GM18526 (cell line): ENCODE measurements around the gene ITGAX.

ENCODE experiments used
- POLR2A ChIP-seq: IDR thresholded peaks from 3 replicates; pipeline ENCODE4 v1.6.1; 2011; ENCODE audit not compliant: insufficient read length; ENCODE audit errors: extremely low read depth

The ITGAX gene

DNA sequence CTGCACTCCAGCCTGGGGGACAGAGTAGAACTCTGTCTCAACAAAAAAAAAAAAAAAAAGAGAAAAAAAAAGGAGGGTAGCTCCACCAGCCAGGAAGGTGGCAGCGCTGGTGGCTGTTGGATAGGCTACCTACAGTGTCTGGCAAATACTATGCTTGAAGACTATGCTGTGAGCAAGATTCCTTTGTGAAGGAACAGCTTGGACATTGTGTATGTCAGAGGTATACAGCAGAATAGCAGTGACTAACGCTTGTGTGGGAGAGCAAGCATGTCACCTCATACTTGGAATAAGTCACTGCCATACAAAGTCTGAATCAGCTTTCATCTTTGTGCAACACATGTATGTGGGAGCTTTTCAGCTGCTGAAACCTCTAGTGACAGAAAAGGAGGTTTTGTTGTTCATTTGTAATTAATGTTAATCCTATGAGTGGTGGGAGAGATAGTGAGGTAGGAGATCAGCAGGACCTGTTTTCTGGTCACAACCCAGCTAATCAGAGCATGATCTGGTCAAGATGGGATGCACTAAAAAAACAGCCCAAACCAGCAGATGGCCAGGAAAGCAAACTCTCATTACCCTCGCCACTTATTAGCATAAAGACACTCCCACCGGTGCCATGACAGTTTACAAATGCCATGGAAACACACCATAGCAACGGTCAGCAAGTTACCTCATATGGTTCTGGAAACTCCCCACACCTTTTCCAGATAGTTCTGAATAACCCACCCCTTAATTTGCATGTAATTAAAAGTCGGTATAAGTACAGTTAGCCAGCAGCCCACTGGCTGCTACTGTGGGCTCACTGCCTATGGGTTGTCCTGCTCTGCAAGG, 31.4 kb downstream of the ITGAX start:
- TF ChIP-seq POLR2A = no peak

DNA sequence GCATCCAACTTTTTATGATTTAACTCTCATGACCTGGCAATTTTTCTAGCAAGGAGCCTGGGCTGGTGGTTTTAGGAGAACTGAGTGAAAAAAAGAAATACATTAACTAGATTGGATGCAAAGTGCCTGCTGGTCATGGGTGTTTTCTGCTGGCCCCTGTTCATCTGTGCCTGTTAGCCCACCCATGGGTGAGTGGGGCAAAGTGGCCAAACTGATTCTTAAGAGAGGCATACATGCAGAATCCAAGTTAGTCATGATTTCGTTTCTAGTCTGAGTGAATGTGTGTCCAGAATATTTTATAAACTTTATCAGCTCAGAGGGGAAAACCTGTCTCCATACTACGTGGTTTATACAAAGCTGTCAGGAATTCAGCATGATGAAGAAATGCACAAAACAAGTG, 33.6 kb downstream of the ITGAX start:
- TF ChIP-seq POLR2A = no peak

DNA sequence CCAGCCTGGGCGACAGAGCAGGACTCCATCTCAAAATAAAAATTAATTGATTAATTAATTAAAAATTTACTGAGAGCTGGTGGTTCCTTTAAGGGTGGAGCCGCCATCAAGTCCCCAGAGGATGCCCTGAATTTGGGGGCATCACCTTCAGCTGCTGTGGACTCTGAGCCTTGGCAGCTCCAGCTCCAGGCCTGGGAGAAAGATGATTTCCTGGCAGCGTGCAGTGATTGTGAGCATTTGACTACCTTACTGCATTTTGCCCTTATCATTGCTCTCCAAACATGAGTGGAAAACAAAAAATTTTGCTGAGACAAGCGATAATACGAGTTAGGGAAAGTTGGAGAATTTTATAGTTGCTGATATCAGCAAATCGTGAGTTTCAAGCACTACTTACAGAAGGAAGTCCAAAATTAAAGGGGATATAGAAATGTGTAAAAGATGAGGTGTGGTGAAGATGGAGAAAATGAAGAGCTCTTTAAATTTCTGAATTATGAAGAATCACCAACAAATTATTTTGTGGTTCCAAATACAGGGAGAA, 35.6 kb downstream of the ITGAX start:
- TF ChIP-seq POLR2A = no peak

GRCh38 chr16:31393056-31393455, 38.1 kb downstream of the ITGAX start, which contains the start of gene ITGAD:
Gene ITGAD, plus strand, starts transcription at chr16:31393335. Its CDS starts 26 bp downstream, at chr16:31393361.
- no peak for TF ChIP-seq POLR2A

- no peak for TF ChIP-seq POLR2A
These were observed 40.7 kb downstream of the ITGAX start for GRCh38 chr16:31395647-31396046.

- TF ChIP-seq POLR2A = no peak
These were observed 42.2 kb downstream of the ITGAX start for GRCh38 chr16:31397096-31397660.

DNA sequence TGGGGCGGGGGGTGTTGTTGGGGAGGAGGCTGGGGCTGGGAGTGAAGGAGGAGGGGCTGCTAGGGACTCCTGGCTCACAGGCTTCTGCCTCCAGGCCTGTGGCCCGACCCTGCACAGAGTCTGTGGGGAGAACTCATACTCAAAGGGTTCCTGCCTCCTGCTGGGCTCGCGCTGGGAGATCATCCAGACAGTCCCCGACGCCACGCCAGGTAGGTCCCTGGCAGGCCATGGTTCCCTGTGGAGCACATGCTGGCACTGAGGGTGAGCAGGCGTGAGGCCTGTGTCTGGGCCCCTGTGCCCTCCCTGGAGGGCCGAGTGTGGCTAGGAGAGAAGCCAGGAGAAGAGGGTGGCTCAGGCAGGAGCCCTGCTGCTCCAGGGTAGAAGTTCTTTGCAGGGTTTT, 42.7 kb downstream of the ITGAX start:
- no peak for TF ChIP-seq POLR2A

DNA sequence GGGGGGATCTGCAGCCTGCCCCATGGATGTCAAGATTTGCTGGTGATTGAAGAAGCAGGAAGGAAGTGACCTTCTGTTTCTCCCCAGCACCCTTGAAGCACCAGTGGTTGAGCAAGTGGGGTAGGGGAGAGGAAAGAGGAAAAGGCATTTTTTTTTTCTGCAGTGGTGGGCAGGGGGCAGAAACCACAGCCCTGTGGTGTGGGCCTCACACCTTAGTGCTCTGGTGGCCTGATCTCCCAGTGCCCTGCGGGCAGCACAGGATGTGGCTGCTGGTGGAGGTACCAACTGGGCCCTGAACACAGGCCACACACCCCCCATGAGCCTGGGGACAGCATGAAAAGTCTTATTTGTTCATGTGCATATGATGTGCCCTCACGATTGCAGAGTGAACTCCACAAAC, 45.2 kb downstream of the ITGAX start:
- no peak for TF ChIP-seq POLR2A

- TF ChIP-seq POLR2A = no peak
These were observed 46.5 kb downstream of the ITGAX start for GRCh38 chr16:31401436-31401835.

DNA sequence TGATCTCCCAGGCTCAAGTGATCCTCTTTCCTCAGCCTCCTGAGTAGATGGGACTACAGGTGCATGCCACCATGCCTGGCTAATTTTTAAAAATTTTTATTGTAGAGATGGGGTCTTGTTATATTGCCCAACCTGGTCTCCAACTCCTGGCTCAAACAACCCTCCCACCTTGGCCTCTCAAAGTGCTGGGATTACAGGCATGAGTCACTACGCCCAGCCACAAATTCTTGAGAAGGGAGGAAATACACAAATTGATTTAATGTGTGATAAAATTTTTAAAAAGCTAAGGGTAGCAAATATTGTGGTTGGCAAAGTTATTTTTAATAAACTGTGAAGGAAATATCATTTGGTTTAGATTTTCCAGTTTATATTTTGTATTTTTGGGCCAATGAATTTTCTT, 47.7 kb downstream of the ITGAX start:
- no peak for TF ChIP-seq POLR2A

- TF ChIP-seq POLR2A = no peak
These were observed 48.8 kb downstream of the ITGAX start for GRCh38 chr16:31403590-31404352.

DNA sequence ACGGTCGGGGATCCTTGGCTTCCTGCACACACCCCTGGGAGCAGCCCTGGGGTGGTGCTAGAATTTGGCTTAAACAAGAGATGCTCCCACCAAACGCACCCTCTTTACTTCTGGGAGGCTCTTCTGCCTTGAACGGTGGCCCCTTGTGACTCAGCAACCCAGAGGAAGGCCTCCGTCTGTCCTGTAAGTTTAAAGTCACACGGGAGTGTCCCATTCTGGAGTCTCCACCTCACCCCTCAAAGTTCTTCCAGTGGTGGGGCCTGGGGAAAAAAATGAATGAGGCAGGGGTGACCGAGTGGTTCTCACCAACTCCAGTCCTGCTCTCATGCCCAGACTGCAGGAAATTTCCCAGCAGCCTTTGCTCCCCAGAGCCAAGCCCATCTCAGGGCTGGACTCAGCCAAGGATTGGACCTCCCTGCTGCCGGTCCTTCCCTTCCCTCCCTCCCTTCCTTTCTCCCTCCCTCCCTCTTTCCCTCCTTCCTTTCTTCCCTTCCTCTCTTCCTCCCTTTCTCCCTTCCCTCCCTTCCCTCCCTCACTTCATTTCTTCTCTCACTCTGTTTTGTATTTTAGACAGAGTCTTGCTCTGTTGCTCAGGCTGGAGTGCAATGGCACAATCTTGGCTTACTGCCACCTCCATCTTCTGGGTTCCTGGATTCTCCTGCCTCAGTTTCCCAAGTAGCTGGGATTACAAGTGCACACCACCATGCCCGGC, 49.5 kb downstream of the ITGAX start:
- no peak for TF ChIP-seq POLR2A

DNA sequence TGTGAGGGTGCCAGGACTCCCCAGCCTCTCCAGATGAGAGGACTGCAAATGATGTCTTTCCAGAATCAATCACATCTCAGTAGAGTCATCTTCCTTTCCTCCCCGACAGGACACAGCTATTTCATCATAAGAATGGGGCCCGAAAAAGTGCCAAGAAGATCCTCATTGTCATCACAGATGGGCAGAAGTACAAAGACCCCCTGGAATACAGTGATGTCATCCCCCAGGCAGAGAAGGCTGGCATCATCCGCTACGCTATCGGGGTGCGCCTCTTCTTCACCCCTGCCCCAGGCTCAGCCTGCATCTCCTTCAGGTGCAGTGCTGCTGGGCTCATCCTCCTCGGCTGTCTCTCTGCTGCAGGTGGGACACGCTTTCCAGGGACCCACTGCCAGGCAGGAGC, 52.4 kb downstream of the ITGAX start:
- no peak for TF ChIP-seq POLR2A

- TF ChIP-seq POLR2A = no peak
These were observed 54.5 kb downstream of the ITGAX start for GRCh38 chr16:31409433-31409832.

- no peak for TF ChIP-seq POLR2A
These were observed 55.1 kb downstream of the ITGAX start for GRCh38 chr16:31410082-31410481.
